Measurements from ENCODE around the gene P2RY6. TPM values are rescaled to one million over a fixed set of nuclear protein-coding genes. Genes with fewer than 3 reads are reported as not detected.

P2RY6 gene
- total and polyA plus RNA-seq, 7 donors = 1.2 to 5.5 (median 2.5) TPM; not detected in 1

- Histone ChIP-seq H3K4me1 (peaks cover 0 to 64% (median 57%) of the 10 kb centered on the region in 4 donors), H3K36me3 (no peaks in the 10 kb centered on the region), H3K9me3 (no peaks in the 10 kb centered on the region), H3K27me3 (no peaks in the 10 kb centered on the region), H3K4me3 (peak overlapping the region; percentile 59 to 85 (median 68)), H3K27ac (peak overlapping the region; percentile 94 to 100 (median 98))
- WGBS, 2 donors = 6 to 7% methylated on average over 78 of the region's 78 CpGs
- TF ChIP-seq POLR2AphosphoS5 (IDR thresholded peaks at IDR 0.05) (peak; percentile 79 to 94 (median 87)), CTCF (IDR thresholded peaks at IDR 0.05) (no peak), EP300 (IDR thresholded peaks at IDR 0.05) (no peak), POLR2A (IDR thresholded peaks at IDR 0.05) (peak; percentile 58 to 81)
- intact Hi-C loops (cut with DNase I) = no loop called here
- DNase-seq = peak; percentile 98
Measured at GRCh38 chr11:73308961-73309919, 37.1 kb downstream of the P2RY6 start.

- no peaks in the 10 kb centered on the region for H3K27me3 ChIP-seq
- no peaks in the 10 kb centered on the region for H3K36me3 ChIP-seq
- peak overlapping the region; percentile 94 to 100 (median 98) for H3K27ac ChIP-seq
- intact Hi-C loops (cut with DNase I) = no loop called here
- peaks cover 0 to 72% (median 65%) of the 10 kb centered on the region in 4 donors for H3K4me1 ChIP-seq
- no peaks in the 10 kb centered on the region for H3K9me3 ChIP-seq
- TF ChIP-seq POLR2A (IDR thresholded peaks at IDR 0.05) = no peak
- peak in 1 of 4 donors; percentile 7 for TF ChIP-seq POLR2AphosphoS5 (IDR thresholded peaks at IDR 0.05)
- peak; percentile 81 for DNase-seq
- 85 to 89% methylated on average over 16 of the region's 16 CpGs for WGBS, 2 donors
- H3K4me3 ChIP-seq = peak overlapping the region; percentile 59 to 85 (median 68)
Measured at GRCh38 chr11:73310076-73310475, 37.9 kb downstream of the P2RY6 start.

GRCh38 chr11:73310661-73311393 is 38.7 kb downstream of the P2RY6 start:
- intact Hi-C loops (cut with DNase I) = no loop called here
- no peaks in the 10 kb centered on the region for H3K9me3 ChIP-seq
- H3K36me3 ChIP-seq = no peaks in the 10 kb centered on the region
- H3K4me3 ChIP-seq = peak overlapping the region; percentile 59 to 85 (median 68)
- H3K27ac ChIP-seq = peak overlapping the region; percentile 94 to 100 (median 98)
- H3K27me3 ChIP-seq = no peaks in the 10 kb centered on the region
- H3K4me1 ChIP-seq = peaks cover 0 to 80% (median 72%) of the 10 kb centered on the region in 4 donors
- TF ChIP-seq EP300 (IDR thresholded peaks at IDR 0.05) (no peak), CTCF (IDR thresholded peaks at IDR 0.05) (no peak), POLR2AphosphoS5 (IDR thresholded peaks at IDR 0.05) (no peak), POLR2A (IDR thresholded peaks at IDR 0.05) (no peak)
- DNase-seq = peak; percentile 67
- 86 to 89% methylated on average over 22 of the region's 22 CpGs for WGBS, 2 donors

- peak; percentile 77 for DNase-seq
- H3K4me3 ChIP-seq = peak overlapping the region; percentile 59 to 85 (median 68)
- no peaks in the 10 kb centered on the region for H3K9me3 ChIP-seq
- peak overlapping the region; percentile 94 to 100 (median 98) for H3K27ac ChIP-seq
- TF ChIP-seq POLR2A (IDR thresholded peaks at IDR 0.05) (no peak), EP300 (IDR thresholded peaks at IDR 0.05) (no peak), POLR2AphosphoS5 (IDR thresholded peaks at IDR 0.05) (peak in 1 of 4 donors; percentile 29), CTCF (IDR thresholded peaks at IDR 0.05) (no peak)
- 82 to 83% methylated on average over 18 of the region's 18 CpGs for whole genome bisulfite sequencing, 2 donors
- intact Hi-C loops (cut with DNase I) = no loop called here
- H3K27me3 ChIP-seq = no peaks in the 10 kb centered on the region
- no peaks in the 10 kb centered on the region for H3K36me3 ChIP-seq
- H3K4me1 ChIP-seq = peaks cover 0 to 86% (median 77%) of the 10 kb centered on the region in 4 donors
Measured at GRCh38 chr11:73311394-73311869, 39.3 kb downstream of the P2RY6 start.
